HT-29 (cell line): ENCODE measurements around the gene ZBTB49. TPM values are rescaled to one million over a fixed set of nuclear protein-coding genes. Genes with fewer than 3 reads are reported as not detected.

Experiments
- DNase-seq: peaks from one replicate; pipeline ENCODE4 v3.0.0-alpha.2; 2015; ENCODE audit warnings: low spot score
- total RNA-seq: library from RNA; depleted of rRNA; stranded (reverse); fragments of >200 nt; shearing (Covaris generic); gene quantifications from 2 replicates; pipeline ENCODE4 v1.2.3, GENCODE V29; 2014

ZBTB49 gene
- total RNA-seq, 1 experiment from 2014 or later, result 3.3 TPM

DNA sequence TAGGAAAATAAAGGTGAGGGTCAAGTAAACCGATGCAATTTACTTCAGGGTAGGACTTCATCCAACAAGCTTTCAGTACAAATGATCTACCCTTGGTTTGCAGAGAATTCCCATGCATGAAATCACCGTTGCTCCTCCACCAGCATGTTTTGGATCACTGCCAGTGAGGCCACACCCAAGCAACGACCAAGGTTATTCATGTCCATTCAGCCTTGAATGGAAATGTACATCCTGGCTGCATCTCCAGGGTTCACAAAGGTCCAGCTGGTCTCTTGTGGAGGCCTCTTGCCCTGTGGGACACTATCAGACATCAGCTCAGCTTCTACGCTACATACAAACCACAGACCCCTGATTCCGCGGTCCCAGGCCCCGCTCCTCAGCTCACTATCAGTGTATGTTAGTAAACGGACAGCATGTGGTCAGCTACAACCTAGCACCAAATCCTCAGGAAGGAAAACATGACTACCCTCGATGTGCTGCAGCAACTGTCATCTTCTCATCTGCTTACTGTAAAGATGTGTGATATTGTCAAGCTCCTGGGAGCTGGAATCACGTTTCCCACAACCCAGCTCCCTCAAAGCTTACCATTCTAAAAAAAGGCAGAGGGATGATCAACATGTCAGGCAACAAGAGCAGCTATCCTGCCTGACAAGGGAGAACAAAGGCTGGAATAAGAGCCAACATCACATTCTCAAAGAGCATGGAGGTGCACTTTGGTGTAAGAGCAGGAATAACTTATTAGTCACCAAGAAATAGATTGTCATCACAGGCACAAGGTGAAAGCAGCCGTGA is 5.0 kb upstream of the ZBTB49 start:
- DNase-seq, result no peak

DNA sequence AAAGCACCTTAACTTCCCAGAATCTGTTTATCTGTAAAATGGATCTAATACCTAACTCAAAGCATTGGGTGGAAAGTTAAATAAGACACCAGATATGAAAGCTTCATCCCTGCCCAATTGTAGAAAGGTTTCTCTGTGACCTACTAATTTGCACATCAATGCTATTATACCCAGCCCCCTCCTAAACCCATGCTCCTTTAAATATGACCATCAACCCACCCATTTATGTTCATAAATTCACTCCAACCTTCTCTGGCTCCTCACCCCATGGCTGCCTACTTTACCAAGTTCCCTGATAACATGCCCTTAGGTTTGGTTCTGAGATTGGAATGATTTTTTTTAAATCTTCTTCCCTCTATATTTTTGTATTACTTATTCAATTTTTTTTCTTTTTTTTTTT is 2.0 kb upstream of the ZBTB49 start:
- DNase-seq, result no peak

DNA sequence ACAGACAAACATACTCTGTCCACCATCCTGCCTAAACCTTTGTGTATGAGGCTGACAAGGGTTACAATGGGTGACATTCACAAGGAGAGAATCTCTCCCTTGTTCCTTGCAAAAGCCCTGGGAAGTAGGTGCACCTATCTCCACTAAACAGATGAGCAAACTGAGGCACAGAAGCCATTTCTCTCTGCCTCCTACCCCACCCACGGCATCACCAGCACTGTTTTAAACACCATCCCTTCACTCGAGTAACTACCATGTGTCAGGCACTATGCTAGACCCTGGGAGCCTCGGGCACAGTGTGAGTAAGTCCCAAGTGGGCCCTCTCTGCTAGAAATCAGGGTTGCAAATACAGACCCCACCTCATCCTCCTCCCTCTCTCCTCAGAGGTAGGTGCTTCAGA is 996 bp upstream of the ZBTB49 start:
- peak; percentile 5 for DNase-seq

DNA sequence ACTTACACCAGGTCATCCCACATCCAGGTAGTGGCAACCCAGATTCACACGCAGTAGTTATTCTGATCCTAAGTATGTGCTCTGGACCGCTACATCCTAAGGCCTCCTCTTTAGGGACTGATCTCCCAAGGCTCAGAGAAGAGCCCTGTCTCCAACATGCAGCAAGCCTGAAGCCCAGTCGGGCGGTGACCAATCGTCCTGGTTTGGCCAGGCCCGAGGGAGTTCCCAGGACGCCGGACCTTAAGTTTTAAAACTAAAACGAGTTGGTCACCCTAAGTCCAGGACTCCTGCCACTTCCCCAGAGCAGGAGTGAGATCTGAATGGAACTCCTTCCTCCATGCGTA is 482 bp upstream of the ZBTB49 start:
- no peak for DNase-seq

DNA sequence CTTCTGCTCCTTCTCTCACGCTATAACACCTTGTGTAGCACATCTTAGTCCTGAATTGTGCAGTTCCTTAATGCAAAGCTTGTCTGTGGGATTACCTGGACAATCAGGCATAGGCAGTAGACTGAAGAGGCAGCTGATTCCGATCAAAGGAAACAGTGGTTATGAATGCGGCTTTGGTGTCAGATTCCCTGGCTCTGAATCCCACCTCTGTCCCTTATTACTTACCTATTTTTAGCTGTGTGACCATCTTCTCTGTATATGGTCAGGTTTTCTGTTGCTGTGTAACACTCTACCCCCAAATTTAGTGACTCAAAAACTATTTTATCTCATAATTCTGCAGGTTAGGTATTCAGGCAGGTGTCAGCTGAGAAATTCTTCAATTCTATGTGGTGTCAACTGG is 3.2 kb downstream of the ZBTB49 start:
- no peak for DNase-seq

DNA sequence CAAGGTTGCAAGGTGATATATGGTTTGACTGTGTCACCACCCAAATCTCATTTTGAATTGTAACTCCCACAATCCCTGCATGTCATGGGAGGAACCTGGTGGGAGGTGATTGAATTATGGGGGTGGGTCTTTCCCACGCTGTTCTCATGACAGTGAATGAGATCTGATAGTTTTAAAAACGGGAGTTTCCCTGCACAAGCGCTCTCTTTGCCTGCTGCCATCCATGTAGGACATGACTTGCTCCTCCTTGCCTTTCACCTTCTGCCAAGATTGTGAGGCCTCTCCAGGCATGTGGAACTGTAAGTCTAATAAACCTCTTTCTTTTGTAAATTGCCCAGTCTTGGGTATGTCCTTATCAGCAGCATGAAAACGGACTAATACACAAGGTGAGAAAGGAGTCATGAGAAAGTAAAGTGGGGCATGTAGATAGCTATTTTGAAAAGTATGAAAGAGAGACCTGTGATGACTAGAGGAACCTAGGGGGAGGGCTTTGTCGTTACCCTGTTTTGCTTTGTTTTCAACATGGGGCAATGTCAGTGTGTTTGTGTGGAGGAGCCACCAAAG is 6.3 kb downstream of the ZBTB49 start:
- DNase-seq, result no peak

DNA sequence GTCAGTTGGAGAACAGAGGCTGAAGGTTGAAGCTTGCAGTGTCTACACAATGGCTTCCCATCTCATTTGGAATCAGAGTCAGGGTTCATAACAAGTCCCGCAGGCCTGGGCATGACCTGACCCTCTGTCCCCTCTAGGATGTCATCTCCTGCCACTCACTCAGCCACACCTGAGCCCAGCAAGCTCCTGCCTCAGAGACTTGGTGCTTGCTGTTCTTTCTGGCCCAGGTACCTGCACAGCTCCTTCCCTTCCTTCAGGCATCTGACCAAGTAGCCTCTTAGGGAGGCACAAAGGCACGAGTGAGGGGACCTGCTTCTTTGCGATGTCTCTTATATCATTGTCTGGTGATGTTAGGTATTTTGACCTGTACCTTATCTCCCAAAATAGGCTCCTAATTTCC is 9.0 kb downstream of the ZBTB49 start:
- no peak for DNase-seq

DNA sequence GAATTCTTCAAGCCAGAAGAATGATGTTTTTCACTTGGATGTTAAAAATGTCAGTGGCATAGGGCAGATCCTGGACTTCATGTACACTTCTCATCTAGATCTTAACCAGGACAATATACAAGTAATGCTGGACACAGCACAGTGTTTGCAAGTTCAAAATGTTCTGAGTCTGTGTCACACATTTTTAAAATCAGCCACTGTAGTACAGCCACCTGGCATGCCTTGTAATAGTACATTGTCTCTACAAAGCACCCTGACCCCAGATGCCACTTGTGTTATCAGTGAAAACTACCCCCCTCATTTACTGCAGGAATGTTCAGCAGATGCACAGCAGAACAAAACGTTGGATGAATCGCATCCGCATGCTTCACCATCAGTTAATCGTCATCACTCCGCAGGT is 11.9 kb downstream of the ZBTB49 start:
- DNase-seq, result no peak

DNA sequence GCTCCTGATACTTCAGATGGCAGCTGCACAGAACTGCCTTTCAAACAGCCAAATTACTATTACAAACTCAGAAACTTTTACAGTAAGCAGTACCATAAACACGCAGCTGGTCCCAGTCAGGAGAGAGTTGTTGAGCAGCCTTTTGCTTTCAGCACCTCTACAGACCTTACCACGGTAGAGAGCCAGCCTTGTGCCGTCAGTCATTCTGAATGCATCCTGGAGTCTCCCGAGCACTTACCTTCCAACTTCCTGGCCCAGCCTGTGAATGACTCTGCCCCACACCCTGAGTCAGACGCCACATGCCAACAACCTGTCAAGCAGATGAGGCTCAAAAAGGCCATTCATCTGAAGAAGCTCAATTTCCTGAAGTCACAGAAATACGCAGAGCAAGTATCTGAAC is 12.4 kb downstream of the ZBTB49 start:
- DNase-seq, result no peak

DNA sequence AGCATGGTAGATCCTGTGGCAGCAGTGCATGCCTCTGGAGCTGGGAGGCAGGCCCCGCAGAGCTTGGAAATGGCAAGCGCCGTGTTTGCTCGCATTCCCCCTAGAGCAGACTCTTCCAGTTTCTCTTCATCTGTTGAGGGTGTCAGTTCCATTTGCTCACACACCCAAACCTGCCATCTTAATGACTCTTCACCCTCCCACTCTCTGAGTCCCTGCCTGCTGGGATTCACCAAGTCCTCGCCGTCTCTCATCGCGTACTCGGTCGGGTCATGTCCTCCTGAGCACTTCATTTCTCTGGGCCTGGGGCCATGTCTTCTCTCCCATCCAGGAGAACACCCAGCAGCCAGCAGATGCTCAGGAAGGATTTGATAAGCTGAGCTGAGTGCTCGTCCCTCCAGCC is 16.9 kb downstream of the ZBTB49 start:
- no peak for DNase-seq

DNA sequence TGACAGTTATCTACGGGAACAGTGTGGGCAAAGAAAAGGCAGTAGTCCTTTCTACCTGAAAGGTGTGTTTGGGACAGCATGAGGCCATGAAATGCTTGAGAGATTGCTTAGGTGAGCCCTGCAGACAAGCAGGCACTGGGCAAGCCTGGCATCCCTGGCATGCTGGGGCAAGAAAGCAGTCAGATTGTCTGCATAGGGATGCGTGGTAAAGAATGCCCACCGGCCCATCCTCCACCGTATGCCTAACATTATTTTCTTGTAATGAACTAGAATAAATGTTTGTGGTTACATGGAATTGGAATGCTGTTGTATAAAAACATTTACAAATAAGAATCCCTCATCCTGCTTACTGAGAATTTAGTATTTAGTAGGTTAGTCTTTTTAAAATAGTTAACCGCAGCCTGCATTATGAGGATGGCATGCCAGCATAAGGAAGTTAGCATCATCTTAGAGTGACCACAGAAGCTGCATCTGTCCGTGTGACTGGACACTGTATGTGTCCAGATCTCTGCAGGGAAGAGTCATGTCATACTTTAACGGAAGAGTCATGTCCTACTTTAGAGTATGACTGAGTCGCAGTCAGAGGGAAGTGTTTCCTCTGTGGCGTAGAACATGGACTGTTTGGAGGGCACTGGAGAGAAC is 18.9 kb downstream of the ZBTB49 start:
- no peak for DNase-seq

DNA sequence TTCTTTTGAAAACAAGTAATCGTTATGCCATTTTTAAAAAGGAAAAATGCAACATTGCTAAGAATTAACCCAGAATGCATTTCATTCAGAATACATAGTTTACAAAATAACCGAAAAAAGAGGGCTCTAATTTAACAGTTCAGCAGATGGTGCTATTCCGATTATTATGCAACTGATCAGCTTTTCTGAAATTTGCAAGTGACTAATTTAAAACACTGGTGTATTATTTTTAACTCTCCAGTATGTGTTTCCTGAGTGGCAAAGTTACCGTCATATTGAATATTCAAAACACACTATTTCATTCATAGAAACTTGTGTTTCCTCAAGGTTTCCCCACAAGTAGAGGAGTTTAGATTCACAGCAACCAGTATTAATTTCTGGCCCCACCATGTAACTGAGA is 21.1 kb downstream of the ZBTB49 start:
- DNase-seq, result no peak

DNA sequence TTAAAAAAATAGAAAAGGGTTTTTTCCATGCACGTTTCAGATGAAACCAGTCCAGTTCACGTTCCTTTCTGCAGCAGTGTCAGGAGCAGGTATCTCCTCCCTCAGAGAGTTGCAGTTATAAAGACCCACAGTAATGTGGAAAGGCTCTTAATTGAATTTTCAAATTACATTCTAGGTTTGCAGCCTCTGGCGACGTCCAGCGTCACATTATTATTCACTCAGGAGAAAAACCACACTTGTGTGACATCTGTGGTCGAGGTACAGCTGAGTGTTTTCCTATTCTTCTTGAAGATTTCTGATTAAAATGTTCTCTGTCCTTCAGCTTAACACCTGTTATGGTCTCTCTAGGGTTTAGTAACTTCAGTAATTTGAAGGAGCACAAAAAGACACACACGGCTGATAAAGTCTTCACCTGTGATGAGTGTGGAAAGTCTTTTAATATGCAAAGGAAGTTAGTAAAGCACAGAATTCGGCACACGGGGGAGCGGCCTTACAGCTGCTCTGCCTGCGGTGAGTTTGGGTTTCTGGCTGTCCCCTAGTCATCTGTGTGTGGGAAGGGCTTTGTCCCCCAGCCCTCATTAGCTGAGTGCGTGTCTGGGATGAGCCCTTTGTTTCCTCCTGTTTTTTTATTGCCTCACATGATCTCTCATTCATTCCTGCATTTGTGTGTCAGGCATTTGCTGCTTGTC is 25.6 kb downstream of the ZBTB49 start:
- no peak for DNase-seq

DNA sequence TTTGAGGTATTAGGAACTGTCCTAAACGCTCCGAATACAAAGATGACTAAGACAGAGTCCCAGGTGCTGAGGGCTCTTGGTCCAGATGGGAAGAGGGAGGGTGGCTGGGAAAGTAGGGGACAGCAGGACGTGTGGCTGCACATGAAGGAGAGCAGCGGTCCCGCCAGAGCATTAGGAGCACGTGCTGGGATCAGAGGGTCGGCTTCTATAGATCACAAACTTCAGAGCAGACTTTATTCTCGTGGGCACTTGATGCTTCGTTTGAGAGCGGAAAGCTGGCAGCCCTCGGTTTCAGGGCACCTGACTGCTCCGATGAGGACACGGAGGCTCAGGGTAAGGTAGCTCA is 26.1 kb downstream of the ZBTB49 start:
- no peak for DNase-seq

DNA sequence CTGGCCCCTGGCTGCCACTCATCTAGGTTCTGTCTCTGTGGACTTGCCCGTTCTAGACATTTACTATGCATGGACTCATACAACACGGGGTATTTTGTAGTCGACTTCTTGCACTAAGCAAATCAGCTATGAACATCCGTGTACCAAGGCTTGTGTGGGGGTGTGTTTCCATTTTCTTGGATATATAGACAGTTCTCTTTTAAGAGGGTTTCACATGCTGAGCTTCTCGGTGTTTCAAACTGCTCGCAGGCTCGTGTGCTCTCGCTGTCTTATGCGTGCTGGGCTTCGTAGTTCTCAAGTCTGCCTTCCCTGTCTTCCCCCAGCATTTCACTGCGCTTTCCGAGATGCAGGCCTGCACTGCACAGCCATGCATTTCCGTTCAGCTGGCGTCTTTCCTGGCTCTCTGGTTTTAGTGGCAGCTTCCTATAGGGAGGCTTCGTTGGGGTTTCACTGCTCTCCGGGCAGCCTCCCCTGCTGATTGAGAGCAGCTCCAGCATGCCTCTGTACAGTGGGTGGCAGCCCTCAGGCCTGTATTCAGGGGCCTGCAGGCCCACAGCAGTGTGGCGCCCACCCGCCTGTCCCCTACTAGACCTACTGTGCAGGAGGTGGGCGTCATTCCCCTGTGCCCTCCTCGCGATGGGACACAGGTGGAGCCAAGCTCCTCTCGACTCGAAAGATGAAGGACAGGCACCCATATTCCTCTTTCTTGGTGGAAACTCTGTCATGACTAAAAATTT is 27.6 kb downstream of the ZBTB49 start:
- no peak for DNase-seq

DNA sequence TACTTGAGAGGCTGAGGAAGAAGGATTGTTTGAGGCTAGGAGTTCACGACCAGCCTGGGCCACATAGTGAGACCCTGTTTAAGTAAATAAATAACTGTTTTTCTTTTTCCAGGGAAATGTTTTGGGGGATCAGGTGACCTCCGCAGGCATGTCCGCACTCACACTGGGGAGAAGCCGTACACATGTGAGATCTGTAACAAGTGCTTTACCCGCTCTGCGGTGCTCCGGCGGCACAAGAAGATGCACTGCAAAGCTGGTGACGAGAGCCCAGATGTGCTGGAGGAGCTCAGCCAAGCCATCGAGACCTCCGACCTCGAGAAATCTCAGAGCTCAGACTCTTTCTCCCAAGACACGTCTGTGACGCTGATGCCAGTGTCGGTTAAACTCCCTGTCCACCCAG is 30.5 kb downstream of the ZBTB49 start:
- no peak for DNase-seq

DNA sequence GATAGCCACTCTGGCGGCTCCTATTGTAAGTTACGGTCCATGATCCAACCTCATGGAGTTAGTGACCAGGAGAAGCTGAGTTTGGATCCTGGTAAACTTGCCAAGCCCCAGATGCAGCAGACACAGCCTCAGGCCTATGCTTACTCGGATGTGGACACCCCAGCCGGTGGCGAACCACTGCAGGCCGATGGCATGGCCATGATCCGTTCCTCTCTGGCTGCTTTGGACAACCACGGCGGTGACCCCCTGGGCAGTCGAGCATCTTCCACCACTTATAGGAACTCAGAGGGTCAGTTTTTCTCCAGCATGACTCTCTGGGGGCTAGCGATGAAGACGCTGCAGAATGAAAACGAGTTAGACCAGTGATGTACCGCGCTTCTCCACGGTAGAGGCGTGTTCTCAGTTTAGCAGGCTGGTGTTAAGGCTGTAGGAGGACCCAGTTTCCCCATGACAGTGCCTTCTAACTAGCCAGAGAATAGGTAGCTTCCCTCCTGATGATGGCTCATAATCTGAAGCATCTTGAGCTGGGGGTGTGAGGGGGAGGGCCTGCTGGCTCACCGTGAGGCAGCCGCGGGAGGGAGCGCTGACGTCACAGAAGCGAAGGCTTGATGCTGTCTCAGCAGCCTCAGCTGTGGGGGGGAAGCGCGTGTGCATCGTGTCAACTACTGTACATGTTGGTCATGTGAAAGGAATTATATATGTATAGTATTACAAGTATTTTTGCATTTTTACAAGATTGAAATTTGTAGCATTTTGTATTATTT is 31.1 kb downstream of the ZBTB49 start:
- no peak for DNase-seq

DNA sequence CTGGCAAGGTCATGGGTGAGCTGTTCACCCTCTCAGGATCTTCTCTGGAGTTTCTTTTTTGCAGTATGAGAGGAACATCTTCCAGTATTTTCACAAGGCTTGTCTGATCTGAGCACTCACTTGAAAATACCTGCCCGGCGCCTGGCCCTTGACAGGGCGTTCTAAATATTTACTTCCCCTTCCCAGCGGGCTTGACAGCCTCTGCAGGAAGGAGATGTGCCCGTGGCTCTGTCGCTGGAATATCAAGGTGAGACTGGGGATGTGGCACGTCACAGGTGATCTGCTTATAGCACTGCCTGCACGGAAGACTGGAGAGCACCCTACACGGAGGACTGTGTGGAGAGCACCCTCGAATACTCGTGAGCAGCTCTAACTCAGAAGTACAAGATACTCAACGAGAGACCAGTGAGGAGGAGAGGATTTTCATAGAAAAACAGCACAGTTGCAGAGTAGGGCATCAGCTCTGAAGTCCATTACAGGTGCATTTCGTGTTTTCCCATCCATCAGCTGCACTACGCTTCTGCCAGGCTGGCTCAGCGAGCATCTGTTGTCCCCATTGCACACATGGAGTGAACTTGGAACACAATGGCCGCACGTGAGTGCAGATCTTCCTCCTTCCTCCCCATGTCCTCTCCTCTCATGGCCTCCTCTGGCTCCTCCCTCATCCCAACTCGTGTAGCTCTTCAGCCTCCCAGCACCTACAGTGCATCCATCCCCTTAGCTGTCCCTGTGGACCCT is 32.1 kb downstream of the ZBTB49 start:
- no peak for DNase-seq

DNA sequence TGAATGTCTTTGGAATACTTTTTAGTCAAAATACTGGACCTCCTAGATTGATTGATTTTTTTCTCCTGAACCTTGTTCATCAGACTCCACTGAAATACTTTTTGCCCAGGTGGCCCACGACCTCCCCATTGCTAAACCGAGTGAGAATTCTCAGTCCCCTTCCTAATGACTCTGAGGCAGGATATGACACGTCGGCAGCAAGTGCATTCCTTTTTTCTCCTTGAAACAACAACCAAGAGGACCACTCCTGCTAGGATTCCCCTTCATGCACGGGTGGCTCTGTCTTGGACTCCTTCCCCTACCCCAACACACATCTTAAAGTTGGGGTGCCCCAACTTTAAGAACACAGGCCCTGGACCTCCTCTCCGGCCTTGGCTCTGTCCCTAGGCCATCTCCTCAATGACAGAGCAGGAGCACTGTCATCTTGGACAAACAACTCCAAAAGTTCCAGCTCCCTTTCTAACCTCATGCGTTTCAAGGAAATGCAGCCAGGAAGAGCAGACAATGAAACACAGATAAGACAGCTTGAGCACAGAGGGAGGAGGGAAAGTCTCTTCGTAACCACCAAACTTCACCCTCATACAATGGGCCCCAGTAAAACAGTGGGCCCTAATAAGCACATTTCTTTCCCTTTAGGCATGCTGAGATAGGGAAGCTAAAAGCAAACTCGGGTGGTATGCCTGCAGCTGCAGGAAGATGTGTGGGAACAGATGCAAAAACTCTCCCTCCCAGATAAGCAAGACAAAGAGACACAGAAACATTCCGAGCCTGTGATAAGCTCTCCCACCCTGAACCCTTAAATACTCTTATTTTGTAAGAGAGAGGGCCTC is 33.9 kb downstream of the ZBTB49 start:
- DNase-seq, result no peak

DNA sequence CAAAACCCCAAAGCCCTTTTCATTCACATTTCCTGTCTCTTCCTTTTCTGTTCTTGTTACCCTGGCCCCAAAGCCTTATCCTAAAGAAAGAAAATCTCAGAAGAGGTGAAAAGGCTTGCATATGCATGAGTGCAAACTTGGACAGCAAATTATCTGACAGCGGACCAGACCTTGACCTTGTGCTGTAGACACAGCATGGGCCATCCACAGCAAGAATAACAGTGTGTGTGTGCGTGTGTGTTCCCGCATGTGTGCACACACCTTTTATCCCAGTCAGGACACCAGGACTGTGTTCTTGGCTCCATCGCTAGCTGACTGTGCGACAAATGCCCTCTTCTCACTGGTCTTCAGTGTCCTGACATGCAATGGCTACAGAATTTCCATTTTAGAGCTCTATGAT is 35.3 kb downstream of the ZBTB49 start:
- no peak for DNase-seq
